Measurements from ENCODE around the gene SPEN.

DNA sequence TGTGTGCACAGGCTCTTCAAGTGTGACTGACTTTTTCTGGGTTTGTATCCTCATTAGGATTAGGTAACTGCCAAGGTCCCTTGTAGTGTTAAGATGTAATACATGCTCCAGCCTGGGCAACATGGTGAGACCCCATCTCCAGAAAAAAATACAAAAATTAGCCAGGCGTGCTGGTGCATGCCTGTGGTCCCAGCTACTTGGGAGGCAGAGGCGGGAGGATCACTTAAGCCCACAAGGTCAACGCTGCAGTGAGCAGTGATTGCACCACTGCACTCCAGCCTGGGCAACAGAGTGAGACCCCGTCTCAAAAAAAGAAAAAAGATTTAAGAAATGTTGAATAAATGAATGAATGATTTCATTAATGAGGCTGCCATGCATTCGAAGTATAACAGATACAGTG is 113.3 kb downstream of the SPEN start:
- TF ChIP-seq, protein P1, sequence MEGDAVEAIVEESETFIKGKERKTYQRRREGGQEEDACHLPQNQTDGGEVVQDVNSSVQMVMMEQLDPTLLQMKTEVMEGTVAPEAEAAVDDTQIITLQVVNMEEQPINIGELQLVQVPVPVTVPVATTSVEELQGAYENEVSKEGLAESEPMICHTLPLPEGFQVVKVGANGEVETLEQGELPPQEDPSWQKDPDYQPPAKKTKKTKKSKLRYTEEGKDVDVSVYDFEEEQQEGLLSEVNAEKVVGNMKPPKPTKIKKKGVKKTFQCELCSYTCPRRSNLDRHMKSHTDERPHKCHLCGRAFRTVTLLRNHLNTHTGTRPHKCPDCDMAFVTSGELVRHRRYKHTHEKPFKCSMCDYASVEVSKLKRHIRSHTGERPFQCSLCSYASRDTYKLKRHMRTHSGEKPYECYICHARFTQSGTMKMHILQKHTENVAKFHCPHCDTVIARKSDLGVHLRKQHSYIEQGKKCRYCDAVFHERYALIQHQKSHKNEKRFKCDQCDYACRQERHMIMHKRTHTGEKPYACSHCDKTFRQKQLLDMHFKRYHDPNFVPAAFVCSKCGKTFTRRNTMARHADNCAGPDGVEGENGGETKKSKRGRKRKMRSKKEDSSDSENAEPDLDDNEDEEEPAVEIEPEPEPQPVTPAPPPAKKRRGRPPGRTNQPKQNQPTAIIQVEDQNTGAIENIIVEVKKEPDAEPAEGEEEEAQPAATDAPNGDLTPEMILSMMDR (IDR thresholded peaks at IDR 0.05; ENCODE audit: low read depth, low read length, poor library complexity, severe bottlenecking), result no peak
- no peak for TF ChIP-seq EZH2phosphoT487 (IDR thresholded peaks at IDR 0.05; ENCODE audit: borderline replicate concordance, low read length)

Data from DOHH2 (cell line).